GM12801 (cell line): Measurements from ENCODE around the gene LRP5.

Experiments used
- TF ChIP-seq, protein P1 (sequence below): IDR thresholded peaks from one replicate; pipeline ENCODE4 v1.5.1; 2011; ENCODE audit warnings: control low read depth; ENCODE audit not compliant: insufficient read length; ENCODE audit errors: extremely low read depth

LRP5 gene

DNA sequence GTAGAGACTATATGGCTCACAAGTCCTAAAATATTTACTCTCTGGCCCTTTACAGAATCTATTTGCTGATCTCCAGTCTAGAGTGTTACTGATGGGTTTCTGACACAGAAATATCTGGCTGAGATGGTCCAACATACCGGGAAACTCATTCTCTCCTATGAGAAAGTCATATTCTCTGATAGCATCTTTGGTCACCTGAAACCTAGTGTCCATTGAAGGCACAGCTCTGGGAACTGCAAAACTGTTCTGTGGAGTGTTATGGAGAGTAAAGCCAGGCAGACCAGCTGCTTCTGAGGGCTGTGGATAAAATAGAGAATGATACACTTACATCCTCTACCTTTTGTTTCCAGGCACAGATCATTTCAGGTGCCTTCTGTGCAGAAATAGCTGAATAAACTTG lies 38.1 kb upstream of the LRP5 start:
- TF ChIP-seq, protein P1, sequence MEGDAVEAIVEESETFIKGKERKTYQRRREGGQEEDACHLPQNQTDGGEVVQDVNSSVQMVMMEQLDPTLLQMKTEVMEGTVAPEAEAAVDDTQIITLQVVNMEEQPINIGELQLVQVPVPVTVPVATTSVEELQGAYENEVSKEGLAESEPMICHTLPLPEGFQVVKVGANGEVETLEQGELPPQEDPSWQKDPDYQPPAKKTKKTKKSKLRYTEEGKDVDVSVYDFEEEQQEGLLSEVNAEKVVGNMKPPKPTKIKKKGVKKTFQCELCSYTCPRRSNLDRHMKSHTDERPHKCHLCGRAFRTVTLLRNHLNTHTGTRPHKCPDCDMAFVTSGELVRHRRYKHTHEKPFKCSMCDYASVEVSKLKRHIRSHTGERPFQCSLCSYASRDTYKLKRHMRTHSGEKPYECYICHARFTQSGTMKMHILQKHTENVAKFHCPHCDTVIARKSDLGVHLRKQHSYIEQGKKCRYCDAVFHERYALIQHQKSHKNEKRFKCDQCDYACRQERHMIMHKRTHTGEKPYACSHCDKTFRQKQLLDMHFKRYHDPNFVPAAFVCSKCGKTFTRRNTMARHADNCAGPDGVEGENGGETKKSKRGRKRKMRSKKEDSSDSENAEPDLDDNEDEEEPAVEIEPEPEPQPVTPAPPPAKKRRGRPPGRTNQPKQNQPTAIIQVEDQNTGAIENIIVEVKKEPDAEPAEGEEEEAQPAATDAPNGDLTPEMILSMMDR: no peak

GRCh38 chr11:68275721-68276507 lies 36.5 kb upstream of the LRP5 start:
- TF ChIP-seq, protein P1: no peak

DNA sequence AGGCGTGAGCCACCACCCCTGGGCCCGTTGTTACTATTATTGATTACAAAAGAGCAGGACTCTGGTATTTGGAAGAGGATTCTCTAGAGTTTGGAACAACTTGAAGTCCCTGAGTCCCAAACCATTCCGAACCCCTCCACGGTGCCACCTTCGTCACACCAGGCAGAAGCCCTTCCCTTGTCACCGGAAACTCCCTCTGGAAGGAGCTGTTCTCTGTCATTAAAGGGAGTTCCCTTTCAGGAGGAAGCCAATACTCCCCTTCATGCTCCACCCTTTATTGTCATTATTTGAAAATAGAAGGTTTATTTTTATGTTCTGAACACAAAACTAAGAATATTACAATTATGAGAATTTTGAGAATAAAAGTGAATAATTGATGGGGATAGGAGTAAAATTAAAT lies 35.5 kb upstream of the LRP5 start:
- TF ChIP-seq, protein P1: no peak

DNA sequence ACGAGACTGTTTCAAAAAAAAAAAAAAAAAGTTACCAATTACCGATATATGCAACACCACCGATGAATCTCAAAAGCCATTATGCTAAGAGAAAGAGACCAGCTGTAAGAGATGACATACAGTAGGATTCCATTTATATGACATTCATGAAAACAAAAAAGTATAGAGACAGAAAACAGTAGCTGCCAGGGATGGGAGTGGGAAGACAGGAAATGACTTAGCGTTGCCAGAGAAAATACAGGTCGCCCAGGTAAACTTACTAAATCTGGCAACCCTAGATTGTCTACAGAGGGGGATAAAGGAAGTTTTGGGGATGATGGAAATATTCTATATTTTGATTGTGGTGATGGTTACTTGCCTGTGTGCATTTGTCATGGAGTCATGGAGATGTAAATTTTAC lies 32.7 kb upstream of the LRP5 start:
- TF ChIP-seq, protein P1: no peak

DNA sequence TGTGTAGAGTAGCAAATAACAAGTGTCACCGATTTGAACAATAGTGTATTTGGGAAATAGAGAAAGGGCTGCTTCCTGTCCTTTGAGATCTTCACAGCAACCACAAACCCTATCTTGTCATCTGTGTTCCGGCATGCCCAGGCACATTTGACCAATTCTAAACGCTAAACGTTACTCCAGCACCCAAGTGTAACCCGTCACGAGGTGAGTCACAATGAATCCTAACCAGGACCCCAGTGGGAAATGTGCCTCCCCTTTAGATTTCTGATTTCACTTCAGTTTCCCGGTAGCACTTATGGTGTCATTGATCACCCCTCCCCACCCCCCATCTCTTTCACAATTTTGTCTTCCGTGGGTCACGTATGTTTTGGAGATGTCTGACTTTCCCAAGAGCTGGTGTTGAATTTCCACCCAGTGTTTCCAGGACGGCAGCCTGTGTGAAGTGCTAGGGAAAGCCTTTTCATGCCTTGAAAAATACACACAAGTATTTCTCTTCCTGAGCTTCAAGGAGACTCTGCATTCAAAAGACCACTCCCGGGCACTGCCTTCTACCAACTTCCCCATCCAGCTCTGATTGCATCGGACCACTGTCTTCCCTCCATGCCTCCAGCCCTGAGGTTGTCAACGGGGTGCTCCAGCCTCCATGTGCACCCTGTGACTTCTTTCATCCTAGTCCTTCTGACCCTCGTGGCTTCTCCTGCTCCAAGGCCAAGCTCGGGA lies 30.1 kb upstream of the LRP5 start:
- TF ChIP-seq, protein P1: no peak

DNA sequence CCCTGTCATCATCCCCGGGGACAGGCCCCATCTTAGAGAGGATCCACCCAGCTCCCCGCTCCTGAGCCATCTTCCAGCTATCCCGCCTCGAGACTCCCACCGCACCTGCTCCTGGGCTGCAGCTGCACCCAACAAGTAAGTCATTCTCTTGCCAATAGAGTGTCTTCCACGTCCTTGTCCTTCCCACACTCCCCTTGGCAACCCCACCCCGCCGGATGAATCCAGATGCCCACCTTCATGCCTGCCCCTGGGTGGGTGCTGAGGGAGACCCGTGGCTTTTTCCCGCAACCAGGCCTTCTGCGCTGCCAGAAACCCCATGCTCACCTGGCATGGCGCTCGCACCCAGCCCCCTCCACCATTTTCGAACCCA lies 29.5 kb upstream of the LRP5 start:
- TF ChIP-seq, protein P1: no peak

GRCh38 chr11:68287419-68287818 lies 25.0 kb upstream of the LRP5 start:
- TF ChIP-seq, protein P1: no peak
